ENCODE measurements around the gene AOPEP.

AOPEP gene

GRCh38 chr9:94881023-94881422 lies 154.5 kb downstream of the AOPEP start:
- no peaks in the 10 kb centered on the region for H3K79me2 ChIP-seq (ENCODE audit: control insufficient read depth, low read length)
- H3K9me3 ChIP-seq (ENCODE audit: control insufficient read depth, insufficient read depth, low read length), result no peaks in the 10 kb centered on the region
- no peaks in the 10 kb centered on the region for H3K36me3 ChIP-seq (ENCODE audit: control insufficient read depth, low read length)
- H4K20me1 ChIP-seq (ENCODE audit: control insufficient read depth, insufficient read depth, low read depth, low read length), result no peaks in the 10 kb centered on the region
- H3F3A ChIP-seq (ENCODE audit: control insufficient read depth, insufficient read depth), result no peaks in the 10 kb centered on the region
- no peaks in the 10 kb centered on the region for H3K9me2 ChIP-seq (replicated peaks; ENCODE audit: control insufficient read depth, low read length)
- H3K4me2 ChIP-seq (ENCODE audit: low read length), result no peak overlapping the region
- H3K27me3 ChIP-seq (ENCODE audit: control insufficient read depth, low read length), result no peaks in the 10 kb centered on the region
- peaks cover 16% of the 10 kb centered on the region for H3K4me1 ChIP-seq (ENCODE audit: control insufficient read depth, low read length)
- TF ChIP-seq EZH2phosphoT487 (IDR thresholded peaks at IDR 0.05; ENCODE audit: borderline replicate concordance, low read length) (no peak), CTCF (IDR thresholded peaks at IDR 0.05; ENCODE audit: low read depth, low read length, poor library complexity, severe bottlenecking) (no peak)
- H3K27ac ChIP-seq (ENCODE audit: low read depth, low read length), result no peak overlapping the region
- no peak overlapping the region for H3K4me3 ChIP-seq (ENCODE audit: low read length)

DNA sequence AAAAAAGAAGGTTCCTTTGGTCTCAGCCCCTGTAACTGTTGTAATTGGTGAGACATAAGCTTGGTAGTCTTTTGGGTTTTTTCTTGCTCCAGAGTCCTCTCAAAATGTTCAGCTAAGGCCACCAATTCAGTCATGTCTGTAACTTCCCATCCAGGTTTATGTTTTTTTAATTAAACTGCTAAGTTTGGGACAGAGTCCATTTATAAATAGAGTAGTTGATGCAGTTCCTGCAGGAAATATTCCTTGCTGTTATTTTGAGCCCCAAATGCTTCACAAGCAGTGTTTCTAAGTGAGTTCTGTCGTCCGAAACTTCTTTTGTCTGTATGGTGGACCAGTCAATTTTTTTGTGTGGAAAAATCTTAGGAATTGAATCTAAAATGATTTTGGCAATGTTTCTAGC lies 155.0 kb downstream of the AOPEP start:
- H3K4me1 ChIP-seq (ENCODE audit: control insufficient read depth, low read length), result peaks cover 16% of the 10 kb centered on the region
- no peak for TF ChIP-seq CTCF (IDR thresholded peaks at IDR 0.05; ENCODE audit: low read depth, low read length, poor library complexity, severe bottlenecking)
- TF ChIP-seq EZH2phosphoT487 (IDR thresholded peaks at IDR 0.05; ENCODE audit: borderline replicate concordance, low read length), result no peak
- no peaks in the 10 kb centered on the region for H3F3A ChIP-seq (ENCODE audit: control insufficient read depth, insufficient read depth)
- H3K79me2 ChIP-seq (ENCODE audit: control insufficient read depth, low read length), result no peaks in the 10 kb centered on the region
- H4K20me1 ChIP-seq (ENCODE audit: control insufficient read depth, insufficient read depth, low read depth, low read length), result no peaks in the 10 kb centered on the region
- H3K27ac ChIP-seq (ENCODE audit: low read depth, low read length), result no peak overlapping the region
- H3K36me3 ChIP-seq (ENCODE audit: control insufficient read depth, low read length), result no peaks in the 10 kb centered on the region
- peak overlapping the region; percentile 29 for H3K4me2 ChIP-seq (ENCODE audit: low read length)
- H3K9me3 ChIP-seq (ENCODE audit: control insufficient read depth, insufficient read depth, low read length), result no peaks in the 10 kb centered on the region
- H3K9me2 ChIP-seq (replicated peaks; ENCODE audit: control insufficient read depth, low read length), result no peaks in the 10 kb centered on the region
- H3K27me3 ChIP-seq (ENCODE audit: control insufficient read depth, low read length), result no peaks in the 10 kb centered on the region
- H3K4me3 ChIP-seq (ENCODE audit: low read length), result no peak overlapping the region

- H3K36me3 ChIP-seq (ENCODE audit: control insufficient read depth, low read length), result no peaks in the 10 kb centered on the region
- no peak overlapping the region for H3K27ac ChIP-seq (ENCODE audit: low read depth, low read length)
- TF ChIP-seq CTCF (IDR thresholded peaks at IDR 0.05; ENCODE audit: low read depth, low read length, poor library complexity, severe bottlenecking) (no peak), EZH2phosphoT487 (IDR thresholded peaks at IDR 0.05; ENCODE audit: borderline replicate concordance, low read length) (no peak)
- H3F3A ChIP-seq (ENCODE audit: control insufficient read depth, insufficient read depth), result no peaks in the 10 kb centered on the region
- peaks cover 16% of the 10 kb centered on the region for H3K4me1 ChIP-seq (ENCODE audit: control insufficient read depth, low read length)
- H3K79me2 ChIP-seq (ENCODE audit: control insufficient read depth, low read length), result no peaks in the 10 kb centered on the region
- no peak overlapping the region for H3K4me3 ChIP-seq (ENCODE audit: low read length)
- H3K4me2 ChIP-seq (ENCODE audit: low read length), result peak overlapping the region; percentile 29
- H4K20me1 ChIP-seq (ENCODE audit: control insufficient read depth, insufficient read depth, low read depth, low read length), result no peaks in the 10 kb centered on the region
- H3K9me3 ChIP-seq (ENCODE audit: control insufficient read depth, insufficient read depth, low read length), result no peaks in the 10 kb centered on the region
- no peaks in the 10 kb centered on the region for H3K27me3 ChIP-seq (ENCODE audit: control insufficient read depth, low read length)
- no peaks in the 10 kb centered on the region for H3K9me2 ChIP-seq (replicated peaks; ENCODE audit: control insufficient read depth, low read length)
Measured at GRCh38 chr9:94881940-94882339, 155.4 kb downstream of the AOPEP start.

All from DOHH2 (cell line).